RPMI7951 (cell line): Measurements from ENCODE around the gene DDX24. TPM values are rescaled to one million over a fixed set of nuclear protein-coding genes. Genes with fewer than 3 reads are reported as not detected.

ENCODE experiments used
- DNase-seq: peaks from one replicate; pipeline ENCODE4 v3.0.0-alpha.2; 2012; ENCODE audit warnings: low read depth
- total RNA-seq: library from RNA; depleted of rRNA; stranded (reverse); fragments of >200 nt; shearing (Covaris generic); gene quantifications from 2 replicates; pipeline ENCODE4 v1.2.3, GENCODE V29; 2014

Gene DDX24
- total RNA-seq, 1 experiment from 2014 or later: 151 TPM

- DNase-seq: no peak
Measured at GRCh38 chr14:94031883-94032279, 49.1 kb downstream of the DDX24 start.

DNA sequence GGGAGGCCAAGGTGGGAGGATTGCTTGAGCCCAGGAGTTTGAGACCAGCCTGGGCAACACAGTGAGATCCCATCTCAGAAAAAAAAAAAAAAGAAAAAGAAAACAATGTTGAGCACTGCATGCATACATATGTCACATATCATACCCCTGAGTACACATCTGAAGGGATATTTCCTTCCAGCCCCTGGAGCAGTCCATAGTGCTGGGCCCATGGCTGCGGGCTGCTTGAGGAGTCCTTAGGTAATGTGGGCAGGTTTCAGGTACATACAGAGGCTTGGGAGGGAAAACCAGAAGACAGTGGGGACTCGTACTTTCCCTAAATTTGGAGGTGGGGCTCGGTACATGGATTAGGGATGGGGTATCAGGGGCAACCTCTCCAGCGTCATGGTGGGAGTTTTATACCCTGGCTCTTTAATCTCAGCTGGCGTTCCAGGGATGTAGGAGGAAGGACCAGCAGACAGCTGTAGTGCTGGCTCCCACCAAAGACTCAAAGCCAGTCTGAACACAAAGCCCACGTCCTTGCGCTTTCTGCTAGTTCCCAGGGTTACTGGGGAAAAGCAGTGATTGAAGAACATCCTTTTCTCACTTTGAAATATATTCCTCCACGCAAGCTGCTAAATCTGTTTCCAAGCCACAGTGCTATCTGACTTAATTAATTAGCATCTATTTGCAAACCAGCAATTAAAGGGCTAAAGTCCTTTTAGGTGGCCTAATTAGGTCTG is 49.7 kb downstream of the DDX24 start:
- no peak for DNase-seq

DNA sequence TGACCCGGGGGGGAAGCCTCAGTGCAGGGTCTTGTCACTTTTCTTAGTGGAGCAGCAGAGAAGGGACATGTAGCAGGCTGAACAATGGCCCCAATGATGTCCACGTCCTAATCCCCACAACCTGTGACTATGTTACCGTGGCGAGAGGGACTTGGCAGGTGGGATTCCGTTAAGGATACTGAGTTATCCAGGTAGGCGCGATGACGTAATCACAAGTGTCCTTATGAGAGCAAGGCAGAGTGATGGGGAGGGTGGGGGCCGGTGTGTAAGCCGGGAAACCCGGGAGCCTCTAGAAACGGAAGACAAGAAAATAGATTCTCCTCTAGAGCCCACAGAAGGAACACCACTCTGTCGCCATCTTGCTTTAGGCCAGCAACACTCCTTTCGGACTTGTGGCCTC is 50.4 kb downstream of the DDX24 start:
- DNase-seq: no peak

DNA sequence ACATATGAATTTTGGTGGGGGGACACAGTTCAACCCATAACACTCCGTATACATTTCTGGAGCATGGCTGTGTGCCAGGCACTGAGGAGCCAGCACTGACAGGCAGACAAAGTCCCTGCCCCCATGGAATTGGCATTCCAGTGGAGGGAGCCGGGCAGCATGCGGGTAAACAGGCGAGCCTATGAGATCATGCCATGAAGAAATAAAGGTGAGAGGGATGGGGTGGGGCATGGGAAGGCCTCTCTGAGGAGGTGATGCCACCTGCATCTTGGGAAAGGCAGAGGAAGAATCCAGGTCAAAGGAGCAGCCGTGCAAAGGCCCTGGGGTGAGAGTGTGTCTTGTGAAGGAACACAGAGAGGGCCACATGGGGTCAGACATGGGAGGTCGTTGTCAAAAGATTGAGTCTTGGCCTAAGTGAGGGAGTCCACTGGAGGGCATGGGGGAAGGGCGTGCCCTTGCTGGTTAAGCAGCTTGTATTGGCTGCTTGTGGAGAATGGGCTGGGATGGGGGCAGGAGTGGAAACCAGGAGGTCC is 51.3 kb downstream of the DDX24 start:
- DNase-seq: no peak

DNA sequence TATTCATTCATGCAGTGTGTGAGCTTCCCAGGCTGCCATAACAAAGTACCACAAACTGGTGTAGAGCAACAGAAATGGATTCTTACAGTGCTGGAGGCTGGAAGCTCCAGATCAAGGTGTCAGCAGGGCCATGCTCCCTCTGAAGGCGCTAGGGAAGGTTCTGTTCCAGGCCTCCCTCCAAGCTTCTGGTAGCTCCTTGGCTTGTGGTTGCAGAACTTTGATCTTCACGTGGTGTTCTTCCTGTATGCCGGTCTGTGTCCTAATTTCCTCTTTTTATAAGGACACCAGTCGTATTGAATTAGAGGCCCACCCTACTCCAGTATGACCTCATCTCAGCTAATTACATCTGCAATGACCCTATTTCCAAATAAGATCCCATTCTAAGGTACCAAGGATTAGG is 51.7 kb downstream of the DDX24 start:
- DNase-seq: no peak

GRCh38 chr14:94028450-94028826 is 52.6 kb downstream of the DDX24 start:
- peak; percentile 40 for DNase-seq

DNA sequence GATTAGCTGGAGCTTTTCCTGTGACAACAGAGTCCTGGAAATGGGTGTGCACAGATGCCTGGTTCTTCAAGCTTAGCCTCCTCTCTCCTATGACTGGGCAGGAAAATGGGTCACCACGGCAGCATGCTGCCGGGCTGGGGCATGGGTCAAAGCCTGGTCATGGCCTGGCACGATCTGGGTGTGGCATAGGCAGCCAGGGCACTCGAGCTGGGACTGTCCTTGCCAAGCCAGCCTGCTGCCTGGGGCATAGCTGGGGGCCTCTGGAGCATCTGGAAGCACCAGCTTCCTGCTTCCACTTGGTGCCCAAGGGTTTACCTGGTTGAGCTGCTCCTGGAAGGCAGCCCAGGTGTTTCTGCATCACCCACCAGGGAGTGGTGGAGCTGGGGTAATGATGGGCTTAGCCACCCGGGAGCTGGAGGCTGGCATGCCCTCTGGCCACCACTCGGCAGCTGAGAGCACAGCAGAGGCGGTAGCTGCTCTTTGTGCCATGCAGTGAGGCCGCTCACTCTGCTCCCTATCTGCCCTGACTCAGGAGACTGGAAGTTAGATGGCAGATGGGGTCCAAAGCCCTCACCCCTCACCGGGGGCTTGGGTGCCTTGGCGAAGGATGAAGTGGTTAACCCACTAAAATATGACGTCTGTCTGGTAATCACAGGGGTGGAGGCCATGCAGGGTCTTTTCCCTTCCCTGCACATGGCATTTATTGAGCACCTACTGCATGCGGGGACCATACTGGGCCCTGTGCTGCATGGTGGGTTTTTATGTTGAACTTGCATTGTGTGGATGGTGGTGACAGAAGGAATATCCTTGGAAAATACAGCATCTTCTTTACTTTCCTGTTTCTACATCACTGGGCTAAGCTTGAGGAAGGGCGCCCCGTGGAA is 53.2 kb downstream of the DDX24 start:
- DNase-seq: no peak

DNA sequence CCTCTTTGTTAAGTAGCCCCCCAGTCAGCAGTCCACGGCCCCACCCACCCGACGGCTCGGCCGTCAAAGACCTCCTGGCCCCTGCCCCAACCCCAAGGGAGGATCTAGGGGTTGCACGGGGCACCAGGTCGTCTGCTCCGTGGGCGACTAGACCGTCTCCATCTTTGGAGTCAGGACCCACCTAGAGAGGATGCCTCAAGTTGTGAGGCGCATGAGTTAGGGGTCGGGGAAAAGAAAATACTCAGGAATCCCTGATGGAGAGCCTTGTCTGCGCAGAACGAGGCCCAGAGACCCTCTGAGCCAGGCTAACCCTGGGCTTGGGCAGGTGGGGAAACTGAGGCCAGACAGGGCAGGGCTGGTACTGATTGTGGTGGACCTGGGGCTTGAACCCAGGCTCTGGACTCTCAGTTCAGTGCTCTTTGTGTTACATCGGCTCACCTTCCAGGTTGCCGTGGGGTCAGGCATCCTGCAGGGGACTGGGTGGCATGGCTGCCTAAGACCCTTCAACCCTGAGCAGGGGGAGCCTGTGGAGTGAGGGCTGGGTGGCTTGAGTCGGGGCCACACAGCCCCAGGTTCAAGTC is 54.0 kb downstream of the DDX24 start:
- DNase-seq: no peak

DNA sequence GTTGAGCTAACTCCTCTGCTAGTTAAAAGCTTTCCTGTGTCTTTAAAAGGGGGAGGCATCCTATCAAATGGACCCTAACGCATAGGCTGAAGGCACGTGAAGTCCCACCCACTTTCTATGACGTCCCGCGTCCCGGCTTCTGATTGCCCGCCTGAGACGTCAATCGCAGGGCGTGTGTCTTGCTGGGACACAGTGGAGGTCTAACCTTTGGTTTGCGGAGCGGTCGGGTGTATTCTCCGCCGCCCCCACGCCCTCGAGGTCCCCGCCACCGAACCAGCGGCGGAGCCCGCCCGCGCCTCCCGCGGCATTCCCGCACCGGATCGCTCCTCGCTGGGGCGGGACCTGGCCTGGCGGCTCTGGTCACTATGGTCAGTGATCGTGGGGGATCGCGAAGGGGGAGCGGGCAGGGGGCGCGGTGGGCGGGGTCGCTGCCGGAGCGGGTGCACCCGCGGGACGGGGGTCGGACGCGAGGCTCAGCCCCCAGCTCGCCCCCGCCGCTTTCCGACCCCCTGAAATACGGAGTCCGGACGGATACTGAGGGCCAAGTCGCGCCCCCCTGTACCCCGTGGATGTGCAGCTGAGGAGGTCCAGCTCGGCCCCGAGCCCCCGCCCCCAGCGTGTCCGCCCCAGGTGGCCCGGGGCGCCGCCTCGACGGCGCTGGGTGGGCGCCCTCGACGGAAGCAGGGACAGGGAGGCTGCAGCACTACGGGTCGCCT is 54.7 kb downstream of the DDX24 start, which contains the start of gene OTUB2:
TSS of gene OTUB2 (plus strand) at position 168 of the 716 bp plus-strand sequence. CDS start at position 366, 198 bp downstream.
- DNase-seq: peak; percentile 98

DNA sequence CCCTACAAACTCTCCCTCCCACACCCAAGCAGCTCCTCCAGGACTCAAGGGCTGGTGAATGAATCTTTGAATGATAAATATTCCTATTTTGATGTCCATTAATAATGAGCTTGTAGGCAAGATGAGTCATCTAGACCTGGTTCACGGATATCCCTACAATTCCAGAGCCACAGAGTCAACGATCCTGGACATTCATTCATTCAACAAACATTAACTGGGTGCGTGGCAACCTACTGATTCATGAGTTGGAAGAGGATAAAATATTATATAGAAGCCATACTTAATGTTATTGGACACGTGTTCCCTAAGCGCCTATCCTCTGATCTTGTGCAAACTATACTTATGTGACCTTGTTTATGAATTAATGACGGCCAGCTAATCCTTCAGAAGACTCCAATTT is 55.3 kb downstream of the DDX24 start:
- no peak for DNase-seq

DNA sequence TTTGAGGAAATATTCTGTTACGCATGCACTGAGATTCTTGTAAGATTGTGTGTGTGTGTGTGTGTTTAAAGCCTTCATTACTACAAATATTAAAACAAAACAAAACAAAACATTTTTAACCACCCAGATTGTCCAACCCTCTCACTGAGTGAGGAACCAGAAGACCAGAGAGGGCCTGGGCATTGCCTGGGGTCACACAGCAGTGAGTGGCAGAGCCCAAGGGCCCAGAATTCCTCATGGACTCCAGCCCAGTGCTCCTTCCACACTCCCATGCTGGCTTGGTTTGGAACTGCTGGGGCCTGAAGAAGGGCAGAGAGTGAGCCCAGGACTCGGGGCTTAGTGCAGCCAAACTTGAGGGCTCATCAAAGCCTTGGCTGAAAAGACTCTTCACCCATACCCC is 56.5 kb downstream of the DDX24 start:
- DNase-seq: no peak

DNA sequence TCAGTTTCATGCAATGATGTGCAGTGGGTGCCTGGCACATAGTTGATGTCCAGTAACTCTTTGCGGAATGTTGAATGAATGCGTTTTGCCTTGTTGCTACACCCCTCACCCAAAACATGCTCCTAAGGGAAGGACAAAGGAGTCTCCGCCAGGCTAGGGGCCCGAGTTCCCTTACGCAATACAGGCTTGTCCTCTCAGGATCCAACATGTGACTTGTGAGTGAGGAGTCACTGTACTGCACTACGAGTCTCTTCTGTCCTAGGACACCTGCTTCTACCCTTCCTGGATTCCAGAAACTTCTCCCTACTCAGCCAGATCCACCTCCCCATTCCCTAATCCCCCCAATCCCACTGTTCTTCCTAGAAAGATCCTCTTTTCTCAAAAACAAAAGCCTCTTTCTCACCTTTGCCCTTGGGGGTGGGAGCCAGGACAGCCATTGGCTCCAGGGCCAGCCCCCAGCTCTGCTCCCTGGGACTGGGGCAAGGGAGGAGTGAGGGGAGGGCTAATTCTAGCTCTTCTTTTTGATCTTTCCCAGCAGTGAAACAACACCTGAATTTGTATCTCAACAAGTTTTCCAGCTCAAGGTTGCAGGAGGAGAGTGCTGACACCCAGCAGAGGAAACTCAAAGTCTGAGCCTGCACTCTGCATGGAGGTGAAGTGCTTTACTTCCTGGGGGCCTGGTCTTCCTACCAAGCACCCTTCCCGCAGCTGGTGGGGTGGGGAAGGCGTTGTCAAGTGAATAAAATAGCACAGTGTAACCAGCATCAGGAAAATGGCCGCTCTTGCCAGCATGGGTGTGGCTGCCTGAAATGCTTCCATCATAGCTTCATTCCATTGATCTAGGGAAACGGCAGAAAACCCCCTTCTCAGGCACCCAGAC is 58.2 kb downstream of the DDX24 start:
- DNase-seq: no peak

DNA sequence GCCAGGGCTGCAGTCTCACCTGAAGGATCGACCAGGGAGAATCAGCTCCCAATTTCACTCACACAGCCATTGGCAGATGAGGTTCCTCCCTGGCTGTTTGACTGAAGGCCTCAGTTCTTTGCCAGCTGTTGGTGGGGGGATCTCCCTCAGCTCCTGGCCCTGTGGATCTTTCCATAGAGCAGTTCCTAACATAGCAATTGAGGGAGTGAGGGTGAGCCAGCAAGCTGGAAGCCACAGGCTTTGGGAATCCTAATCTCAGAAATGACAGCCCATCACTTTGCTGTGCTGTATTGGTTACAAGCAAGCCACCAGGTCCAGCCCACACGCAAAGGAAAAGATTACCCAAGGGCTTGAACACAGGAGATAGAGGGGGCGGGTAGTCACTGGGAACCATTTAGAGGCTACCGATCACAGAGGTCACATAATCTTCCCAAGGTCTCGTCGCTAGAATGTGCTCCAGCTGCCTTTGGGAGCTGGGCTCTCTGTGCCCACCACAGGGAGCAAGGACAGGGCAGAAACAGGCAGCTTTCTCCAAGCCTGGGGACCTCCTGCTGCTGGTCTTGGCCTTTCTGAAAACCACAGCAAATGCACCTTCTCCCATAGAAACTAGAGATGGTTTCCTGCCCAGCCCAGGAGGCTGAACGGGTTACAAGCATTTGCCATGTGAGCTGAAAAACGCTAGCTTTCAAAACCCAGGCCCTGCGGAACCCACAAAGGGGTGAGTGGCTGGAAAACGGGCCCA is 59.4 kb downstream of the DDX24 start:
- DNase-seq: no peak

- peak; percentile 25 for DNase-seq
Measured at GRCh38 chr14:94021001-94021400, 60.0 kb downstream of the DDX24 start.

DNA sequence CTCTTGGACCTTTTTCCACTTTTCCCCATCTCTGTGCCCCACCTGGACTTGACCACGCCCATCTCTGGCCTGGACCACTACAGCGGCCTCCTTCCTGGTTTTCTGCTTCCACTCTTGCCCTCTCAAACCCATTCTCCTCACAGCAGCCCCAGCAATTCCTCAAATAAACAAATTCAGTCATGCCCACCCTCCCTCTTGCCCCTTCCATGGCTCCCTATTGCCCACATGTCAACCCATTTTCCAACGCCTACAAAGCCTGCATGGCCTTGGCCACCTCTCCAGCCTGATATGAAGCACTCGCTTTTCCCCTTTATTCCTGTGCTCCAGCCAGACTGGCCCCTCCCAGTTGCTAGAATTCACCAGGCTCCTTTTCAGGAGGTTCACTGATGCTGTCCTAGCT is 60.7 kb downstream of the DDX24 start:
- DNase-seq: no peak

DNA sequence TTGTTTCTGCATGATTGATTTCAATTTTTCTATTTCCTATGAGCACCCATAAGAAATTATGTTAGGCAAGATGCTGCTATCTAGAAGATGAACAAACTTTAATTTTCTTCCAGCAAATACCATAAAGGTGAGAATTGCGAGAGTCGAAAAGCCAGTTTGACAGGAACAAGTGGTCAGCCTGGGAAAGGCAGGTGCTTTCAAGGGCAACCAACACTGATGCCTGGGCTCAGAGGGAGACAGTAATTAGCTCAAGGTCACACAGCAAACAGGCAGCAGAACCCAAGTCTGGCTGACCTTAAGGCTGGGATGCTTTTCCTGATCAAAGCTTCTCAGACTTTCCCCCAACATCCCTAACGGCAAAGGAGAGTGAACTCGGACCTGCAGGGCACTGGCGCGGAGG is 61.7 kb downstream of the DDX24 start:
- DNase-seq: no peak

DNA sequence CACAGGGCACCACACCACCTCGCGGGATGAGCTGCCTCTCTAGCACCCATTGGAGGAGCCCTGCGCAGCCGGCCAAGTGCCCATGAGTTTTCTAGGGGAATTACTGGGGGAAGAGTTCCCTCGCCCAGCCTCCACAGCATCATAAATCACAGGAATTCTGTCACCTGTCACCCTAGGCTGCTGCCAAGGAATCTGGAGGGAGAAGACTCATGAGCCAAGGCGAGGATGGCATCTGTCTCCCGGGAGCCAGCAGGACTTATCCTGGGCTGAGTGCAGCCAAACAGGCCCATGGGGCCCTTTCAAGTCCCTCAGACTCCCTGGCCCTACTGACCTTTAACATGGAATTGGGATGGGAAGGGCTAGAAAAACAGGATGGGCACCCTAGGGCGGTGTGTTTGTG is 62.7 kb downstream of the DDX24 start:
- no peak for DNase-seq

- no peak for DNase-seq
Measured at GRCh38 chr14:94016446-94016976, 64.5 kb downstream of the DDX24 start.

GRCh38 chr14:94015223-94015622 is 65.8 kb downstream of the DDX24 start:
- no peak for DNase-seq

DNA sequence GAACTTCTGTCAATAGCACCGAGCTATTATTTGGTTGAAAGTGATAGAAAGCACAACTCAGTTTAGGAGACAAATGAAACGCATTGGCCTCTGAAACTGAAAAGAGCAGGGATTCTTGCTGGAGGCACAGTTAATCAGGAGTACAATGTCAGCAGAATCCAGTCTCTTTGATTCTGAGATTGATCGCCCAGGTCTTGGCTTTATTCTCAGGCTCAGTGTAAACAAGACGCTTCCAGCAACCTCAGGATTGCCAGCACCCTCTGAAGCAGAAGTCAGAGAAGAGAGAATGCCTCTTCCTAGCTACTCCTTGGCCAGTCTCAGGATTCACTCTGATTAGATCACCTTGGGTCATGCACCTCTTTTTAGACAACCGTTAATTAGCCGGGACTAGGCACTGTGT is 66.6 kb downstream of the DDX24 start:
- no peak for DNase-seq
